Glutamatergic neuron (in vitro differentiated cells): ENCODE measurements around the gene C4orf51. TPM values are rescaled to one million over a fixed set of nuclear protein-coding genes. Genes with fewer than 3 reads are reported as not detected.

Source experiments
- DNase-seq: peaks from one replicate; pipeline ENCODE4 v3.0.0; 2022
- H3K27ac Mint-ChIP-seq: one replicate; pipeline ENCODE4 v1.8.0; 2020; ENCODE audit warnings: mild to moderate bottlenecking, mixed read lengths, inconsistent platforms; ENCODE audit not compliant: unreplicated experiment
- H3K27me3 Mint-ChIP-seq: one replicate; pipeline ENCODE4 v1.8.0; 2020; ENCODE audit warnings: mild to moderate bottlenecking, moderate library complexity, mixed read lengths, inconsistent platforms; ENCODE audit not compliant: unreplicated experiment
- H3K36me3 Mint-ChIP-seq: one replicate; pipeline ENCODE4 v1.8.0; 2020; ENCODE audit warnings: mild to moderate bottlenecking, mixed read lengths, inconsistent platforms; ENCODE audit not compliant: unreplicated experiment
- H3K4me1 Mint-ChIP-seq: one replicate; pipeline ENCODE4 v1.8.0; 2020; ENCODE audit warnings: mild to moderate bottlenecking, low read depth, mixed read lengths, inconsistent platforms; ENCODE audit not compliant: unreplicated experiment
- H3K4me3 Mint-ChIP-seq: one replicate; pipeline ENCODE4 v1.8.0; 2020; ENCODE audit warnings: mild to moderate bottlenecking, mixed read lengths, inconsistent platforms; ENCODE audit not compliant: unreplicated experiment
- H3K9me3 Mint-ChIP-seq: one replicate; pipeline ENCODE4 v1.8.0; 2020; ENCODE audit warnings: mild to moderate bottlenecking, moderate library complexity, mixed read lengths, inconsistent platforms; ENCODE audit not compliant: unreplicated experiment
- total RNA-seq: library from RNA; stranded (reverse); fragmentation: NEBNext Ultra II Directional; extraction: Animal tissue kit (Norgen Biotek cat#: 25700); gene quantifications from one replicate; pipeline ENCODE4 v1.2.1, GENCODE V29; 2021; ENCODE audit not compliant: unreplicated experiment
- TF ChIP-seq, protein P1 (sequence below): fragments of 200-600 bp; sonication (generic); IDR thresholded peaks from one replicate; pipeline ENCODE4 v1.5.0; 2021; ENCODE audit not compliant: partially characterized antibody, unreplicated experiment

C4orf51 gene
- total RNA-seq, 1 donor from 2014 or later = not detected

DNA sequence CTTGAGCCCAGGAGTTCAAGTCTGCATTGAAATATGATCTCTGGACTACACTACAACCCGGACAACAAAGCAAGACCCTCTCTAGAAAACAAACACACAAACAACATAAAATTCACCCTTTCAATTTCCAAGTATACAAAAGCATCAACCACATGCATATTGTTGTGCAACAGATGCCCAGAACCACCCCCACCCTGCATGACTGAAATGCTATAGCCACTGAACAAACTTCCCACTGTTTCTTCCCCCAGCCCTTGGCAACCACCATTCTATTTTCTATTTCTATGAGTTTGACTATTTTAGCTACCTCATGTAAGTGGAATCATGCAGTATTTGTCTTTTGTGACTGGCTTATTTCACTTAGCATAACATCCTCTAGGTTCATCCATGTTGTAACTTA, 14.2 kb upstream of the C4orf51 start:
- Mint-ChIP-seq H3K27ac (no peak overlapping the region), H3K27me3 (peaks cover 4% of the 10 kb centered on the region), H3K36me3 (no peaks in the 10 kb centered on the region), H3K4me3 (no peak overlapping the region), H3K4me1 (no peaks in the 10 kb centered on the region), H3K9me3 (peaks cover 3% of the 10 kb centered on the region)
- DNase-seq = no peak
- TF ChIP-seq, protein P1, sequence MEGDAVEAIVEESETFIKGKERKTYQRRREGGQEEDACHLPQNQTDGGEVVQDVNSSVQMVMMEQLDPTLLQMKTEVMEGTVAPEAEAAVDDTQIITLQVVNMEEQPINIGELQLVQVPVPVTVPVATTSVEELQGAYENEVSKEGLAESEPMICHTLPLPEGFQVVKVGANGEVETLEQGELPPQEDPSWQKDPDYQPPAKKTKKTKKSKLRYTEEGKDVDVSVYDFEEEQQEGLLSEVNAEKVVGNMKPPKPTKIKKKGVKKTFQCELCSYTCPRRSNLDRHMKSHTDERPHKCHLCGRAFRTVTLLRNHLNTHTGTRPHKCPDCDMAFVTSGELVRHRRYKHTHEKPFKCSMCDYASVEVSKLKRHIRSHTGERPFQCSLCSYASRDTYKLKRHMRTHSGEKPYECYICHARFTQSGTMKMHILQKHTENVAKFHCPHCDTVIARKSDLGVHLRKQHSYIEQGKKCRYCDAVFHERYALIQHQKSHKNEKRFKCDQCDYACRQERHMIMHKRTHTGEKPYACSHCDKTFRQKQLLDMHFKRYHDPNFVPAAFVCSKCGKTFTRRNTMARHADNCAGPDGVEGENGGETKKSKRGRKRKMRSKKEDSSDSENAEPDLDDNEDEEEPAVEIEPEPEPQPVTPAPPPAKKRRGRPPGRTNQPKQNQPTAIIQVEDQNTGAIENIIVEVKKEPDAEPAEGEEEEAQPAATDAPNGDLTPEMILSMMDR = no peak

DNA sequence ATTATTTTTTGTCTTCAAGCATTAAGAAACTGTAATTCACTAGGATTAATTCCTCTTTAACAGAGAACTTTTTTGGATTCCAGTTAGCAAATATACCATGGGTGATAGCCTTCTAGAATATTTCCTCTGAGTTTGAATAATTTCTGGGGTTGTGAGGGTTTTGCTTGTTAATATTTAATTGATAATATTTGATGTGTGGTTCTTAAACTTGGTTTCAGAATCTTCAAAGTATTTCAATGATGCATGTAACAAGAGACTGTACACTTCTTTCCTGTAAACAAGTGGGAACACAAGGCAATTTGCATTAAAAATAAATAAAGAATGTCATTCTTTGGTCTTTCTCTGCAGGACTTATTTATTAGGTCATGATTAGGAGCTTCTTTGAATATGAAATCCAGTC, 9.5 kb upstream of the C4orf51 start:
- H3K4me3 Mint-ChIP-seq = no peak overlapping the region
- H3K27me3 Mint-ChIP-seq = peaks cover 4% of the 10 kb centered on the region
- no peaks in the 10 kb centered on the region for H3K36me3 Mint-ChIP-seq
- DNase-seq = no peak
- TF ChIP-seq, protein P1 = no peak
- no peak overlapping the region for H3K27ac Mint-ChIP-seq
- peaks cover 3% of the 10 kb centered on the region for H3K9me3 Mint-ChIP-seq
- no peaks in the 10 kb centered on the region for H3K4me1 Mint-ChIP-seq

DNA sequence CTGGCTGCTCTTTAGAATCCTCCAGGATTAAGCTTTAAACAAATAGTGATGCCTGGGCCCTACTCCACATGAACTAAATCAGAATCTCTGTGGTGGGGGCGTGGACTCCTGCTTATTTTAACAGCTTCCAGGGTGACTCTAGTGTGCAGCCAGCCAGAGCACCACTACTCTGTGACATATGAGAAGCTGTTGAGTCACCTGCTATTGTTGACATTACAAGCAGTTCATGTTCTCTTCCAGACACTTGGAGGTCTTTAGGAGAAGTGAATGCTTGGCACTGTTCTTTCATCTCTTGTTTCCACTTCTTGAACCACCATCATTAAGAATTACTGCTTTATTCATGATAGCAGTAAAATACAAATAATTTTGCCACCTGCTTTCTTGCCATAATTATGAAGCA, 426 bp upstream of the C4orf51 start:
- no peaks in the 10 kb centered on the region for H3K9me3 Mint-ChIP-seq
- DNase-seq = no peak
- no peaks in the 10 kb centered on the region for H3K27me3 Mint-ChIP-seq
- H3K4me3 Mint-ChIP-seq = no peak overlapping the region
- TF ChIP-seq, protein P1 = no peak
- H3K4me1 Mint-ChIP-seq = no peaks in the 10 kb centered on the region
- H3K27ac Mint-ChIP-seq = no peak overlapping the region
- H3K36me3 Mint-ChIP-seq = peaks cover 7% of the 10 kb centered on the region

DNA sequence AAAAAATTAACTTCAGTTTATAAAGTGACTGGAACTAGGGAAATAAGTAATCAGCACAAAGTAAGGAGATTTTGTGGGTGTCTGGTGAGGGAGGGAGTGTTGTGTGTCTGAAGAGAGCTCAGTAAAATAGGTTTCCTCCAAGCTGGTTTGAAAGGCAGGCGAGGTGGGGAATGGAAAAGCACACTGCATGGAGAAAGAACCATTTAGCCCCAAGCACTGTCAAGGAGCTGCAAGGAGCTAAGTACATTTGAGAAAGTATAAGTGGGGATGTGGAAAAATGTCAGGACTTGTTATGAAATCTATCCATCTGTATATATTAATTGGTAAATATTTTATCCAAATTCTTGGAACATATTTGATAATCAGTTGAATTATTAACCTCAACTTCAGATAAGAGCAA, 956 bp downstream of the C4orf51 start:
- TF ChIP-seq, protein P1 = no peak

DNA sequence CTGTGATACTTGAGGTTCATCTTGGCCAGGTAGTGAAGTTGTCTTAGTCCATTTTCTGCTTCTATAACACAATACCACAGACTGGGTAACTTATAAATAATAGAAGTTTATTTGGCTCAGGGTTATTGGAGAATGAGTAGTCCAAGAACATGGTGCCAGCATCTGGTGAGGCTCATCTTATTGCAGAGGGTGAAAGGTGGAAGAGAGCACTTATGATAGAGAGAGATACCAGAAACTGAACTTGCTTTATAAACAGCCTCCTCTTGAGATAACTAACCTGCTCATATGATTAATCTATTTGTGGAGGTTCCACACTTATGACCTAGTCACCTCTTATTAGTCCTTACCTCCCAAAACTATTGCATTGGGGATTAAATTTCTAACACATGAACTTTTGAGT, 1.6 kb downstream of the C4orf51 start:
- Mint-ChIP-seq H3K27ac (no peak overlapping the region), H3K27me3 (no peaks in the 10 kb centered on the region), H3K9me3 (peaks cover 2% of the 10 kb centered on the region), H3K4me3 (no peak overlapping the region), H3K4me1 (no peaks in the 10 kb centered on the region), H3K36me3 (peaks cover 7% of the 10 kb centered on the region)
- no peak for DNase-seq
- TF ChIP-seq, protein P1 = no peak

More for the DNA sequence above, 956 bp downstream of the C4orf51 start:
- Mint-ChIP-seq H3K4me1 (no peaks in the 10 kb centered on the region), H3K4me3 (no peak overlapping the region), H3K27ac (no peak overlapping the region), H3K9me3 (no peaks in the 10 kb centered on the region), H3K36me3 (peaks cover 7% of the 10 kb centered on the region), H3K27me3 (no peaks in the 10 kb centered on the region)
- no peak for DNase-seq
